ENCODE results near the gene PARP8. TPM values are rescaled to one million over a fixed set of nuclear protein-coding genes. Genes with fewer than 3 reads are reported as not detected.

PARP8 gene
- total RNA-seq, 4 donors from 2014 or later = 3.6 to 26.0 (median 6.1) TPM

DNA sequence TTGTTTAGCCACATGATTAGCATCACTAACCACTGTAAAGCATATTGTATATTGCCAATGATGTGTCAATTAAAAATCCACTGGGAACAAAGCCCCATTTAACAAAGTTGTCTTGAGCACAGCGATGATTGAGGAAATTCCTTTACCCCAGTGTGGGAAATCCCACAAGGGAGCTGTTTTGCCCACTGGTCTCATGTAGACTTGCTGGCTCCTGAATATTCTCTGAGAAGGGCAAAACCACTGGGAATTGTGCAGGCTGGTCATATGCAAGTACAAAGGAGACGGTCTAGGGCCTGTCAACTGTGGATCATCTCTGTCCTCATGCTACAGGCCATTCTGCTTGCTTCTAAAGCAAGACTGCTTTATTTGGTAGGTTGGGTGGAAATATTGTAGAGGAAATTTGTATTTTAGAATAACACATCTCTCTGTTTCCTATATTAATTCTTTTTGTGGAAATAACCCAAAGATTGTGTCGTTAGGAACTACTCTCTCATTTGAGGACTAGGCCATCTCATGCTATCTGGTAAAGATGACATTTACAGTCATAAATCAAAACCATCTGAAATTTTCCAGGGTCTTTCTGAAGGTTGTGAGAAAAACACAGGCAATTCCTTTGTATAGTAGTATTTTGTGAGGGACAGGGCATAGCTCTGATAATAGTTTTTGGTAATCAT, 60.2 kb downstream of the PARP8 start:
- TF ChIP-seq, protein P1, sequence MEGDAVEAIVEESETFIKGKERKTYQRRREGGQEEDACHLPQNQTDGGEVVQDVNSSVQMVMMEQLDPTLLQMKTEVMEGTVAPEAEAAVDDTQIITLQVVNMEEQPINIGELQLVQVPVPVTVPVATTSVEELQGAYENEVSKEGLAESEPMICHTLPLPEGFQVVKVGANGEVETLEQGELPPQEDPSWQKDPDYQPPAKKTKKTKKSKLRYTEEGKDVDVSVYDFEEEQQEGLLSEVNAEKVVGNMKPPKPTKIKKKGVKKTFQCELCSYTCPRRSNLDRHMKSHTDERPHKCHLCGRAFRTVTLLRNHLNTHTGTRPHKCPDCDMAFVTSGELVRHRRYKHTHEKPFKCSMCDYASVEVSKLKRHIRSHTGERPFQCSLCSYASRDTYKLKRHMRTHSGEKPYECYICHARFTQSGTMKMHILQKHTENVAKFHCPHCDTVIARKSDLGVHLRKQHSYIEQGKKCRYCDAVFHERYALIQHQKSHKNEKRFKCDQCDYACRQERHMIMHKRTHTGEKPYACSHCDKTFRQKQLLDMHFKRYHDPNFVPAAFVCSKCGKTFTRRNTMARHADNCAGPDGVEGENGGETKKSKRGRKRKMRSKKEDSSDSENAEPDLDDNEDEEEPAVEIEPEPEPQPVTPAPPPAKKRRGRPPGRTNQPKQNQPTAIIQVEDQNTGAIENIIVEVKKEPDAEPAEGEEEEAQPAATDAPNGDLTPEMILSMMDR (IDR thresholded peaks at IDR 0.05) = no peak
- TF ChIP-seq EP300 (IDR thresholded peaks at IDR 0.05; ENCODE audit: low read depth) (no peak), POLR2AphosphoS5 (IDR thresholded peaks at IDR 0.05) (no peak), POLR2A (IDR thresholded peaks at IDR 0.05) (no peak)
- no peak for DNase-seq
- WGBS, 2 donors (ENCODE audit: low coverage in 1 of 2) = 75 to 79% methylated on average over 2 to 3 of the region's 3 CpGs
- Histone ChIP-seq H3K9me3 (no peaks in the 10 kb centered on the region), H3K27ac (no peak overlapping the region), H3K27me3 (no peaks in the 10 kb centered on the region), H3K36me3 (no peaks in the 10 kb centered on the region), H3K4me1 (peaks cover 0 to 6% (median 0%) of the 10 kb centered on the region in 4 donors), H3K4me3 (no peak overlapping the region)
- intact Hi-C loops (cut with DNase I; ENCODE audit: low total_unique reads) (no loop called here), in situ Hi-C loops (cut with MboI; ENCODE audit: low pct_ligation_motif_present in 1 of 4, low pct_unique_long_range_greater_than_20kb in 1 of 4, low sequenced_read_pairs in 3 of 4) (no loop called here)

DNA sequence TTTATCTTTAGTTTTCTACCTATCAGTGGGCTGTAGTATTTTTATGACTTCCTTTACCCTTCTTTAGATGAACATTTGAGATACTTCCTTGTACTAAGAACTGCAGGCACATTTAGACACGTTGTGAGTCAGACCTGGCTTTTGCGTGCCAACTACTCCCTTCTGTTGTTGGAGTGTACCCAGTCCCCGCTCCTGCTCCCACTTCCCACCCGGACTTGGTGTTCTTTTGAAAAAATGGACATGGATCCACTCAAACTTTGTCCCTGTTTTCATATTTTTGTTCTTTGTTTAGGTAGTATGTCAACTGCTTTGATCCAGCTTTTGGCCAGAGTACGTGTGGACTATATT, 60.7 kb downstream of the PARP8 start:
- TF ChIP-seq POLR2AphosphoS5 (IDR thresholded peaks at IDR 0.05) (no peak), POLR2A (IDR thresholded peaks at IDR 0.05) (no peak), EP300 (IDR thresholded peaks at IDR 0.05; ENCODE audit: low read depth) (no peak)
- TF ChIP-seq, protein P1 (IDR thresholded peaks at IDR 0.05) = no peak
- intact Hi-C loops (cut with DNase I; ENCODE audit: low total_unique reads) = no loop called here
- Histone ChIP-seq H3K4me3 (no peak overlapping the region), H3K36me3 (no peaks in the 10 kb centered on the region), H3K9me3 (no peaks in the 10 kb centered on the region), H3K27ac (no peak overlapping the region), H3K4me1 (peaks cover 0 to 6% (median 0%) of the 10 kb centered on the region in 4 donors), H3K27me3 (no peaks in the 10 kb centered on the region)
- DNase-seq = no peak
- in situ Hi-C loops (cut with MboI; ENCODE audit: low pct_ligation_motif_present in 1 of 4, low pct_unique_long_range_greater_than_20kb in 1 of 4, low sequenced_read_pairs in 3 of 4) = no loop called here
- 18 to 37% methylated on average over 4 to 5 of the region's 5 CpGs for WGBS, 2 donors (ENCODE audit: low coverage in 1 of 2)

DNA sequence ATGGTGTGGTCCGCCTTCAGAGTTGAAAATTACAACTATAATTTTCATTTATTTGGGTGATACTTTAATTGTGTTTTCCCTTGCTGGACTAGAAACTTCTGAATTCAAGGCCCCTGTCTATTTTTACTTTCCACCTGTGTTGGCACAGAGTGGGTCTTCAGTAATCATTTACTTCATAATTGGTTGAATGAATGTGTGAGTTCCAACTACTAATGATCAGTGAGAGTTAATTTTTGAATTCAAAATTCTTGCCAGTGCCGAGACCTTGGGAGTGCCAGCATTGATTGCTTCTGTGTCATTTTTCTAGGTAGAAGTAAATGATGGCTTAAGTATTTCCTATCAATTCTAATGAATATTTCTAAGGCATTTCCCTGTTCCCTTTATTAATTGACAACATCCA, 61.4 kb downstream of the PARP8 start:
- in situ Hi-C loops (cut with MboI; ENCODE audit: low pct_ligation_motif_present in 1 of 4, low pct_unique_long_range_greater_than_20kb in 1 of 4, low sequenced_read_pairs in 3 of 4) (no loop called here), intact Hi-C loops (cut with DNase I; ENCODE audit: low total_unique reads) (no loop called here)
- WGBS, 2 donors (ENCODE audit: low coverage in 1 of 2) = 94 to 98% methylated on average over 2 of the region's 2 CpGs
- Histone ChIP-seq H3K4me3 (no peak overlapping the region), H3K36me3 (no peaks in the 10 kb centered on the region), H3K4me1 (peaks cover 0 to 6% (median 0%) of the 10 kb centered on the region in 4 donors), H3K27ac (no peak overlapping the region), H3K9me3 (no peaks in the 10 kb centered on the region), H3K27me3 (no peaks in the 10 kb centered on the region)
- DNase-seq = no peak
- TF ChIP-seq EP300 (IDR thresholded peaks at IDR 0.05; ENCODE audit: low read depth) = no peak
- no peak for TF ChIP-seq POLR2A (IDR thresholded peaks at IDR 0.05)
- TF ChIP-seq POLR2AphosphoS5 (IDR thresholded peaks at IDR 0.05) = no peak
- TF ChIP-seq, protein P1 (IDR thresholded peaks at IDR 0.05) = no peak

DNA sequence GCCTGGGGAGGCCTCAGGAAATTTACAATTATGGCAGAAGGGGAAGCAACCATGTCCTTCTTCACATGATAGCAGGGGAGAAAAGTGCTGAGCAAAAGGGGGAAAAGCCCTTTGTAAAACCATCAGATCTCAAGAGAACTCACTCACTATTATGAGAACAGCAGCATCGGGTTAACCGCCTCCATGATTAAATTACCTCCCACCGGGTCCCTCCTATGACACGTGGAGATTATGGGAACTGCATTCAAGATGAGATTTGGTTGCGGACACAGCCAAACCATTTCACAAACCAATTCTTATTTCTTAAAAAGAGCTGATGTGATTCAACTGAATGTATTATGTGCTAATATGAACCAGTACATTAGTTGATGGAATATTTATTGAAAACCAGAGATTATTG, 63.9 kb downstream of the PARP8 start:
- WGBS, 2 donors (ENCODE audit: low coverage in 1 of 2) = 94 to 100% methylated on average over 1 to 5 of the region's 5 CpGs
- in situ Hi-C loops (cut with MboI; ENCODE audit: low pct_ligation_motif_present in 1 of 4, low pct_unique_long_range_greater_than_20kb in 1 of 4, low sequenced_read_pairs in 3 of 4) (no loop called here), intact Hi-C loops (cut with DNase I; ENCODE audit: low total_unique reads) (no loop called here)
- no peak overlapping the region for H3K4me3 ChIP-seq
- no peaks in the 10 kb centered on the region for H3K9me3 ChIP-seq
- H3K36me3 ChIP-seq = no peaks in the 10 kb centered on the region
- H3K4me1 ChIP-seq = peaks cover 0 to 6% (median 0%) of the 10 kb centered on the region in 4 donors
- TF ChIP-seq, protein P1 (IDR thresholded peaks at IDR 0.05) = no peak
- TF ChIP-seq POLR2AphosphoS5 (IDR thresholded peaks at IDR 0.05) (no peak), EP300 (IDR thresholded peaks at IDR 0.05; ENCODE audit: low read depth) (no peak), POLR2A (IDR thresholded peaks at IDR 0.05) (no peak)
- no peak for DNase-seq
- H3K27ac ChIP-seq = no peak overlapping the region
- no peaks in the 10 kb centered on the region for H3K27me3 ChIP-seq
